NCI-H1694 (cell line): ENCODE results near the gene FABP2.
"Not testable (repeated sequence)": the region's sequence is repeated elsewhere in the genome, so short reads cannot be mapped to it uniquely, and the experiment has no call there.

Experiments
- DNase-seq: peaks from one replicate; lab custom pipeline; 2025; lab: John Stamatoyannopoulos, UW

FABP2 gene

GRCh38 chr4:119321921-119322687 lies at the start of gene FABP2:
Gene FABP2 (minus strand): TSS chr4:119322138. CDS start chr4:119322102, 36 bp downstream.
- no peak for DNase-seq

GRCh38 chr4:119370951-119371683 lies 49.2 kb upstream of the FABP2 start:
- not testable (repeated sequence) for DNase-seq

- DNase-seq = not testable (repeated sequence)
These were observed 48.5 kb upstream of the FABP2 start for GRCh38 chr4:119370392-119370791.

- DNase-seq = not testable (repeated sequence)
These were observed 44.9 kb upstream of the FABP2 start for GRCh38 chr4:119366802-119367201.

GRCh38 chr4:119364203-119364602 lies 42.3 kb upstream of the FABP2 start:
- not testable (repeated sequence) for DNase-seq

GRCh38 chr4:119363372-119363771 lies 41.4 kb upstream of the FABP2 start:
- DNase-seq = not testable (repeated sequence)

- DNase-seq = not testable (repeated sequence)
These were observed 40.5 kb upstream of the FABP2 start for GRCh38 chr4:119362413-119362812.

GRCh38 chr4:119359873-119360272 lies 37.9 kb upstream of the FABP2 start:
- not testable (repeated sequence) for DNase-seq

GRCh38 chr4:119356796-119357195 lies 34.9 kb upstream of the FABP2 start:
- DNase-seq = not testable (repeated sequence)

GRCh38 chr4:119356041-119356440 lies 34.1 kb upstream of the FABP2 start:
- DNase-seq = not testable (repeated sequence)

GRCh38 chr4:119353364-119353763 lies 31.4 kb upstream of the FABP2 start:
- not testable (repeated sequence) for DNase-seq

- DNase-seq = not testable (repeated sequence)
These were observed 26.2 kb upstream of the FABP2 start for GRCh38 chr4:119348169-119348568.

- DNase-seq = not testable (repeated sequence)
These were observed 21.4 kb upstream of the FABP2 start for GRCh38 chr4:119343293-119343692.

- DNase-seq = not testable (repeated sequence)
These were observed 18.0 kb upstream of the FABP2 start for GRCh38 chr4:119339895-119340294.

GRCh38 chr4:119337010-119337409 lies 15.1 kb upstream of the FABP2 start:
- DNase-seq = no peak

- DNase-seq = not testable (repeated sequence)
These were observed 14.5 kb upstream of the FABP2 start for GRCh38 chr4:119336332-119336979.

- no peak for DNase-seq
These were observed 8.1 kb upstream of the FABP2 start for GRCh38 chr4:119329835-119330620.

GRCh38 chr4:119328695-119329094 lies 6.8 kb upstream of the FABP2 start:
- DNase-seq = no peak

- no peak for DNase-seq
These were observed 3.9 kb downstream of the FABP2 start for GRCh38 chr4:119317990-119318389.

GRCh38 chr4:119315036-119315435 lies 6.9 kb downstream of the FABP2 start:
- DNase-seq = no peak

- DNase-seq = peak; percentile 20
These were observed 7.6 kb downstream of the FABP2 start for GRCh38 chr4:119314356-119314755.

- DNase-seq = no peak
These were observed 8.7 kb downstream of the FABP2 start for GRCh38 chr4:119313237-119313636.
